GM15510 (cell line): ENCODE measurements around the gene MYL9.

Experiments used
- POLR2A ChIP-seq: IDR thresholded peaks from 3 replicates; pipeline ENCODE4 v1.6.1; 2011; ENCODE audit warnings: borderline replicate concordance; ENCODE audit not compliant: insufficient read length; ENCODE audit errors: extremely low read depth

The MYL9 gene

DNA sequence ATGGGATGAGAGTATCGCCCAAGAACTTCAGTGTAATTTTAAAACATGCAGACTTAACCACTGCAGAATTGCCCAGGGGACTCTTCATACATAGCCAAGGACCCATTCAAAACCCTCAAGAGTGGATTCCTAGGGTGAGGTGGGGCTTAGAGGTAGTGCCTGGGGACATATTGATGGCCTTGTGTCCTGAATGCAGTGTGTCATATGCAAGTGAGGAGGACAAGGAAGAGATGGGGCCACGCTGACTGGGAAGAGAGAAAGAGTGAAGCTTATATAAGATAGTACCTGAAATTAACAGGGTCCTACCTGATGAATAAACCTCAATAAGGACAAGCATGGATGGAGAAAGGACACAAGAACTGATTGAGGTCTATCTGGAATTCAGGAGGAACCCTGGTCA is 13.9 kb downstream of the MYL9 start:
- no peak for TF ChIP-seq POLR2A

DNA sequence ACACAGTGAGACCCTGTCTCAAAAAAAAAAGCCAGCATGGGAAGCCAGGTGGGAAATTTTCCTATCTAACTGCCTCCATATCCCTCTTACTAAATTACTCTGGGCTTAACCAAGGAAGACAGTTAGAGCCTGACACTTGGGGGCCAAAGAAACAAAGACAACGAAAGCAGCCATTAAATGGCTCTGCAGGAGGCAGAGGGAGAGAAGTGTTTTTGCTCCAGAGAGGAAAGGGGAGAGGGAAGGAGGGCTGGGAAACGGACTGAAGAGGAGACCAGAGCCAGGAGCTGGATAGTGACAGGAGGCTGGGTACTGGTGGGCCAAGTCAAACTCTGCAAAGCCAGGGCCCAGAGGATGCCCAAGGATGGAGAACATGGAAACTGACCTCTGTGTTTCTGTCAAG is 21.4 kb downstream of the MYL9 start:
- TF ChIP-seq POLR2A = no peak

DNA sequence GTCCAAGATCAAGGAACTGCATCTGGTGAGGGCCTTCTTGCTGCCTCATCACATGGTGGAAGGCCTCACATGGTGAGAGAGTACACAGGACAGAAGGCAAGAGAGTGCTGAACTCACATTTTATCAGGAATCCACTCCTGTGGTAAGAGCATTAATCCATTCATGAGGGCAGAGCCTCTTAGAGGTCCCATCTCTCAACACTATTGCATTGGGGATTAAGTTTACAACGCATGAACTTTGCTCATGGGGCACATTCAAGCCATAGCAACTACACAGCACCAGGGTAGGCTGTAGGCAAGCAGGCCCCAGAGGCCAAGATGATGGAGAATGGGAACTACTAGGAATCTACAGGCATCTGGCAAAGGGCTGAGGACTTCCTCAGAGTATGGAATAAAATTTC is 22.1 kb downstream of the MYL9 start:
- no peak for TF ChIP-seq POLR2A

DNA sequence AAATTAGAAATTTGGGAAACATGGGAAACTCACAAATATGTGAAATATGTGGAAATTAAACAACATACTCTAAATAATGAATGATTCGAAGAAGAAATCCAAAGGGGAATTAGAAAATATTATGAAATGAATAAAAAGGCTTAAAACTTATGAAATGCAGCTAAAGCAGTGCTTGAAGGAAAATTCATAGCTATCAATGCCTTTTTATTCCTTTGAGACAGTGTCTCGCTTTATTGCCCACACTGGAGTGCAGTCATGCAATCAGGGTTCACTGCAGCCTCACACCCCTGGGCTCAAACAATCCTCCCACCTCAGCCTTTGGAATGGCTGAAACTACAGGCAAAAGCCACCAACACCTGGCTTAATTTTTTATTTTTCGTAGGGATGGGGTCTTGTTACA is 24.2 kb downstream of the MYL9 start:
- no peak for TF ChIP-seq POLR2A

DNA sequence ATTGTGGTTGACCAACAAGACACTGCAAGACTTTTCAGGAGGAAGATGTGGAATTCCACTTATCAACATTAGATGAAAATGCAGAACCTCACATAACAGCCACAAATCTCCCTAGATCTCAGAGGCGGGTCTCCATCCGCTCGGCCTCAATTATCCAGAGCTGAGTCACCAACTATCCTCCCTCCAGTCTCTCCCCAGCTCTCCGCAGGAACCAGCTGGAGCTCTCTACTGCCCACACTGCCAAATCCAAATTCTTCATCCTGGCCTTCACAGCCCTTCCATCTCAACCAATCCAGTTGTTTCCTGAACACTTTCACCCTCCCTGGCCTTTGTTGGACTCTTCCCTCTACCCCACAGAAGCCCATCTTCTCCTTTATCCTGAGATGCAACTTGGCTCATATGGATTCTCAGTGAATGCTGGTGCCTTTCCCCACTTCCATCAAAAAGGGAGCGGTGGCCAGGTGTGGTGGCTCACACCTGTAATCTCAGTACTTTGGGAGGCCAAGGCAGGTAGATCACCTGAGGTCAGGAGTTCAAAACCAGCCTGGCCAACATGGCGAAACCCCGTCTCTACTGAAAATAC is 28.6 kb downstream of the MYL9 start:
- TF ChIP-seq POLR2A = no peak

DNA sequence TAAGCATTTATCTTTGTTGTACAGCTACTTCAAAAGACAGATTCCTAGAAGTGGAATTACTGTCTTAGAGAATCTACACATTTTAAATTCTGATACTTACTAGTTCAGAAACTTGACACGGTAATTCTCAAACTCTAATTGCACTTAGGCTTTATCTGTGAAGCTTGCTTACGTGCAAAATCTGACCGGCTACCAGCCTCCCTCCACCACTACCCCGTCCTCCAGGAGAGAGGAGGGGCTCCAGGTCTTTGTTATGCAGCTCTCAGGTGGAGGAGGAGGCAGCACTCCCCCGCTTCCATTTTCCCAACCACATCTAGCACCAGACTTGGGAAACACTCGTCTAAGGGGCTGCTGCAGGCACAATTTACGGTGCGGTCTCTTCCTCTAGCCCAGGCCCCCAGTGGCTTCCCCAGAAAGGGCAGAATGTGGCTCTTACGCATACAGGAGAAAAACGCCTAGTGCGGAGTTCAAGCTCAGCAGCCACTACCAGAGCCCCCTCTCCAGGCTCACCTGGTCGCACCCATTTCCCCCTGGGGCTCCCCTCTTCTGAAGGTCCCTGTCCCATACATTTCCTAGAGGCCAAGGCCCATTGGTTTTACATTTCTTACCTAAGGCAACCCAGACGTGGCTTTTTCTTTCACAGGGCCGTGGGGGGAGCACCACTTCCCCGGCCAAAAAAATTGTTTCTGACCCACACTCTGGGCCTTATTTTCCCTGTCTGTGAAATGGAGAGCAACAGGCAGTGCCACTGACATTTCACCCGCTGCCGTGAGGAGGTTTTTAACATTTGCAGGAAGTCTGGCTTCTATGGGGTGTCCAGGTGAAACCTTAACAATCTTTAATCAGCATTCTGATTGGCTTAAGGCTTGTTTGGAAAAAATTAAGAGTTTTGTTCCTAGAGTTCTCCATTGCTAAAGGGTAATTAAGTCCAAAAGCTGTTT is 30.5 kb downstream of the MYL9 start:
- TF ChIP-seq POLR2A = no peak

DNA sequence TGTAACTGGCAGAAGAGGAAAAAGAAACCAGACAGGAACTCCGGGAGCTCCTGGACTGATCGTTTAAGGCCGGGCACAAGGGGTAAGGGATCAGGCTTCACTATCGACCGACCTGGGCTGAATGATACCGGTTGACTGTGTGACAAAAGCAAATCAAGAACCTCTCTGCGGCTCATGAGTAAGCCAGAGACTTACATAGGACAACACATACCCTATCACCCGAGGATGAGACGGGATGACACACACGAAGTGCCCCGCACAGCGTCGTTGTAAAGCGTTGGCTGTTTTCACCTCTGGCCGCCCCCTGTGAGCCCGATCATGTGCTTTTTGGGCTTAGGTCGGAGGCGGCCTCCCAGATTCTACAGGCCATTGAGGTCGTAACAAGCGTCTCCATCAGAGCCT is 31.4 kb downstream of the MYL9 start:
- TF ChIP-seq POLR2A = no peak

DNA sequence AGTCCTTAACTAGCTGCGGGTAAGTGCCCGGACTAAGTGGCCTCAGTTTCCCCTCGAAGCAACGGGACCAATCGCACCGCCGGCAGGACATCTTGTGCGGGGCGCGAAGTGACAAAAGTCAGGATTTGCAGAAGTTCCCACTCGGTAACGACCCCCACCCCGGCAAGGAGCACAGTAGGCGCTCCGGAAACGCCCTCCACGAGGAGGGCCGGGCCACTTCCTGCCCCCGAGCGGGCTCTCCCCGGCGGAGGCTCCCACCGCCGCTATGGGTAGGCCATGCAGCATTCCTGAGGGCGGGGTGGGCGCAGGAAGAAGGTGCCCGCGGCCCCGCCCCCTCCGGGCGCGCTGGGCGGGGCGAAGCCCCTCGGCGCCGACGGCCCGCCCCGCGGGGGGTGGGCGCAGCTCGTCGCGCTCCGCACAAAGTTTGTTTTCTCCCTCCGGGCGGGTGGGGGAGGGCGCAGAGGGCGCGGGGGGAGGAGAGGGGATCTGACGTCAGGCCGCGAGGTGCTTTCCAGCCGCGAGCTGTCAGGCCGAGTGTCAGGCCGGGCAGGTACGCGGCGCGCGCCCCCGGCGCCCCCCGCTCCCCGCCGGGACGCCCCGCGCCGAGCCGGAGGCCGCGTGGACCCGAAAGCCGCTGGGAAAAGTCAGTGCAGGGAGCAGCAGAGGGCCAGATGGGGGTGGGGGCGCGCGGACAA is 31.9 kb downstream of the MYL9 start, which contains the start of gene TGIF2:
TSS of gene TGIF2 (plus strand) at position 495 of the 695 bp plus-strand sequence. CDS start 5,178 bp downstream, outside the sequence.
- peak; percentile 76 for TF ChIP-seq POLR2A

DNA sequence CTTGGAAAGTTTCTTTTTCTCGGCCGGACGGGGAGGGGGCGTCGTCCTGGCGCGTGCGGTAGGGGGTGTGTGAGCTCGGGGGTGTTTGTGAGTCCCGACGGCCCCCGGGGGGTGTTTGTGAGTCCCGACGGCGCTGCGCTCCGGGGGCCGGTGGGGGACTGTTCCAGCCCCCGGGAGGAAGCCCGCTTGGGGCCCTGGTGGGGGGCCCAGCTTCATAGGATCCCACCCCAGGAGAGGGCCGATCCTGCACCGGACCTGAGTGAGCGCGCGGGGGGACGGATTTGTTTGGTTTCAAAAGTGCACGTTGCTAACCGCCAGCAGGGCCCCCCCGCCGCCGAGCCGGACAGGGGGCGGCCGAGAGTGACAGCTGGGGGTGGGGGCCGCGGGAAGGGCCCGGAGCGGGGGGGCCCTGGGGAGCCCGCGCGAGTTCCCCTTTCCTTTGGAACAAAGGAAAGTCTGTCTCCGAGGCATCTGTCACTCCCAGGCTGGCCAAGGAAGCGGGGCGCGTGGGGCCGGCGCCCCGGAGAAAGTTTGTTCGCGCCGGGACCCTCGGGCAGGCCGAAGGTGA is 32.6 kb downstream of the MYL9 start:
- TF ChIP-seq POLR2A = no peak

DNA sequence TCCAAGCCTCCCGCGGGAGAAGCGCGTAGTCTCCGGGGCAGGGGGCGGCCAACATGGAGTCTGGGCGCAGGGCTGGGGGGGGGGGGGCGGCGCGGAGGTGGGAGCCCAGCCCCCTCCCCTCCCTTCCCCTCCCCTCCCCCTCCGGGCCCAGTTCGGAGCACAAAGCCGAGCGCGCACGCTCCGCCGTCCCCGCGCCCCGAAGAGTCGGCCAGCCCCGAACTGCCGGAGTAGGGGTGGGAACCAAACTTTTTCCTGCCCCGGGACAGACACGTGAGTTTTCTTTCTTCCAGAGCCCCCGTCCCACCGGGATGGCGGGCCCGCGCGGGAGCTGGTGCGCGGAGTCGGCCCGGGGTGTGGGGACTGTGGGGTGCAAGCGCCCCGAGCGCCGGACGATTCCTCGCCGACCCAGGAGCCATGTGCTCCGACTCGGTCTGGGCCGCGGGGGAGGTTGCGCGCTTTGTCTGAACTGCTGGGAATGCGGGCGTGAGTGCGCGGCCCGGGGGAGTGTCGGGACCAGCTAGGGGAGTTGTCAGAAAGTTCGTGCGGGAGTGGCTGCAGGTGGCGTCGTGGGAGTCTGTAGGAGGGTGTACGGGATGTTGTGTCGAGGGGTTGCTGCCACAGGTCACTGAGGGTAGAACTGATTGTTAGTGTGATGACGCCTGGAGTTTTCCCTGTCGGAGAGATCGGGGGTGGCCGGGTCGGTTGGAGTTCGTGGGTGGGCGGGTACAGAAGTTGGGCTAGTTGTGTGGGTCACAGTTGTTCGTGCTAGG is 33.2 kb downstream of the MYL9 start:
- TF ChIP-seq POLR2A = peak; percentile 34

DNA sequence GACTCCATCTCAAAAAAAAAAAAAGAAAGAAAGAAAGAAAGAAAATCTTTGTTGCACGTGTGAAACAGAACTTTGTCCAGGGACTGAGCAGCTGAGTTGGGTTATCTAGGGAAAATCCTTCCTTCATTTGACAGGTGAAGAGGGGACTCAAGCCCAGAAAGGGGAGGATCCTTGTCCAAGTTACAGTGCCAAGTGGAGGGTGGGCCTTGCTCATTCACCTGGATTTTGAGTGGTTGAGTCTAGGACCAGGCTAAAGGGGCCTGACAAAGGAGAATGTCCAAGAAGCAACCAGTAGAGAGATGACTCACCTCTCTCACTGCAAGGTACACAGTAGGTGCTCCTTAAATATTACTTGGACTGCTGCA is 34.7 kb downstream of the MYL9 start:
- TF ChIP-seq POLR2A = no peak

DNA sequence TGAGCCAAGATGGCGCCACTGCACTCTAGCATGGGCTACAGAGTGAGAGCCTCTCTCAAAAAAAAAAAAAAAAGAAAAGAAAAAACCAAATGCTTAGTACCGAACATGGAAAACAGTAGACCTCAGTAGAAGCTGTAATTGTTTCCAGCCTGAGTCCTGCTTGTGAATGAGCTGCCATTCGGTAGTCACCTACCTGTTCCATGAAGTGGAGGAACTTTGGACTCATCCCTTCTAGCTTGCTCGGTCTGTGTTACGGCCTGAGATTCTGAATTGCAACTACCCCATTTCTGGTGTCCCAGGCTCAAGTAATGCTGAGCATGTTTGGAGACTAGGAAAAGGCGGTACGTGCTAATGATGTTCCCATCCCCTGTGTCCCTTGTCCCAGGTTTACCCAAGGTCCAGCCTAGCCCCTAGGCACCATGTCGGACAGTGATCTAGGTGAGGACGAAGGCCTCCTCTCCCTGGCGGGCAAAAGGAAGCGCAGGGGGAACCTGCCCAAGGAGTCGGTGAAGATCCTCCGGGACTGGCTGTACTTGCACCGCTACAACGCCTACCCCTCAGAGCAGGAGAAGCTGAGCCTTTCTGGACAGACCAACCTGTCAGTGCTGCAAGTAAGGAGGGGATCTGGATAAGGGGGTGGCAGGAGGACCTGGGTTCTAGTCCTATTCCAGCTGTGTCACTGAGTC is 37.2 kb downstream of the MYL9 start:
- TF ChIP-seq POLR2A = no peak

DNA sequence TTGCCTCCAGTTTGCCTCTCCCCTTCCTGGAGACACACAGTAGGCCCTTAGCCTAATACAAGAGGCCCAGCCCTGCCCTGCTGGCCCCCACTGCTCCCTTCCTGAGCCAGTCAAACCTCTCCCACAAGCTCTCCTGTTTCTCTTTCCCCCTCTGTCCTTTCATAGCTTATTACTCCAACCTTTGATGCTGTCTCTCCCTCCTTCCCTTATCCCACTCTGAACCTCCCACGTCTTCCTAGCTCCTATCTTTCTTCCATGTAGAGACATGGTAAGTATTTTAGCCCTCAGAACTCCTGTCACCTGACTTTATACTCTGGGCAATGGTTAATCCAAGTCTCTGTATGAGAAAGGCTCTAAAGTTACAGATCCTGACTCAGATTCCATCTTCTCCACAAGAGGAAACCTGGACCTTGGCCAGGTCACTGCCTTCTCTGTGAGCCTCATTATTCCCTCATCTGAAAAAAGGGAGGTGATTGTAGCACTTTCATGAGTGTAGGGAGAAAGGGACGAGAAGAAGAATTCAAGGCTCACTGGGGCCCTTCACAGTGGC is 38.8 kb downstream of the MYL9 start:
- TF ChIP-seq POLR2A = no peak
